NCI-H187 treated with DMSO at 0.1 percent for 48 hours (cell line): ENCODE results near the gene EXOC7.

Experiments used
- DNase-seq: peaks from one replicate; lab custom pipeline; 2025; lab: John Stamatoyannopoulos, UW

Gene EXOC7

DNA sequence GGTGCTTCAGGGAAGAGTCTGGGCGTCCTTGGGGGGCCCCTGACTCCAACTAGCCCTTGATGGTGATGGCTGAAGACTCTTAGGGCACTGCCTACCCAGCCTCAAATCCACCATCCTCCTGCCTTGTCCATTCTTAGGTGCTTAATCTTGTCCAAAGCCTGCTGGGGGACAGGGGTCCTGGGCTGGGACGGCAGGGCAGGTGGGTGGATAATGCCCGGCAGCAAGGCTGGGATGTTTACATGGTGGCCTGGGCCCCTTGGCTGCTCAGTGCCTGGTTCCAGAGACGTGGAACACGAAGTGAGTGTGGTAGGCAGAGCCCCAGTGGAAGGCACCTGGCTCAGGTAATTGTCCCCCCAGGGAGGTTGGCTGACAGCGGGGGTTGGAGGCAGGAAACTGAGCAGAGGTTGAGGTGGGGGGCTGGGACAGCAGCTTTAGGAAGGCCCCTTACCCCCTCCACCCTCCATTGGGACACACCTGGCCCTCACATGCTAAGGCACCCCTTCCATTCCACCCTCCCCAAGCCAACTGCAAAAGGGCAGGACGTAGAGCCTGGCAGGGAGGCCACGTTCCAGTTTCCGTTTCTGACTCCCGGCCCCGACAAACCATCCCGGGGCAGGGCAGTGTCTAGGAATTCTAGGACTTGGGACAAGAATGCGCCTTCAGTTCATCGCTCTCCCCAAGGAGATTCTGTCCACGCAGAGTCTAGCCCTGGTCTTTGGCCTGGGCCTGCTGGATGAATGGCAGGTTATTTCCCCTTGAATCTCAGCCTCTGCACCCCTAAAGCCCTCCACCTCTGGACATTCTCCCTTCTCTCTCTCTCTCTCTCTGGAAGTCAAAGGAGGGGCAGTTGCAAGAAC lies 35.5 kb upstream of the EXOC7 start:
- DNase-seq: no peak

GRCh38 chr17:76138234-76138895 lies 34.8 kb upstream of the EXOC7 start:
- no peak for DNase-seq

- DNase-seq: no peak
Observed at GRCh38 chr17:76137351-76138233, 34.0 kb upstream of the EXOC7 start.

- no peak for DNase-seq
Observed at GRCh38 chr17:76137001-76137350, 33.4 kb upstream of the EXOC7 start.

- no peak for DNase-seq
Observed at GRCh38 chr17:76136276-76137000, 32.9 kb upstream of the EXOC7 start.

DNA sequence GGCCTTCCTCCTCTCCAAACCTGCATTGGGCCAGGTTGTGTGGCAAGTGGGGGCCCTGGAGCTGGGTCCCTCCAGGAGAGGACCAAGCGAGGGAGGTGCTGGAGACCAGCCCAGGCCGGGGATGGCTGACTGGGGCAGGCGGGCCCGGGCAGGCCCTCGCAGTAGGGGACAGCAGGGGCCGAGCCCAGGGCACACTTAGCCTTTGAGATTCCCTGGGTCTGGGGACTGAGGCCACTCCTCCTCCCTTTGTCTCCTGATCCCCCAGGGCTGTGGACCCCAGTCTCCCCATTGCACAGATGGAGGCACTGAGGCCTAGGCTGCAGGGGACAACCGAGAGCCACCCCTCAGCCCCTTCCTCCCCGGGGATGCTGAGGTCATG lies 32.2 kb upstream of the EXOC7 start:
- no peak for DNase-seq

GRCh38 chr17:76134911-76135809 lies 31.6 kb upstream of the EXOC7 start:
- no peak for DNase-seq

DNA sequence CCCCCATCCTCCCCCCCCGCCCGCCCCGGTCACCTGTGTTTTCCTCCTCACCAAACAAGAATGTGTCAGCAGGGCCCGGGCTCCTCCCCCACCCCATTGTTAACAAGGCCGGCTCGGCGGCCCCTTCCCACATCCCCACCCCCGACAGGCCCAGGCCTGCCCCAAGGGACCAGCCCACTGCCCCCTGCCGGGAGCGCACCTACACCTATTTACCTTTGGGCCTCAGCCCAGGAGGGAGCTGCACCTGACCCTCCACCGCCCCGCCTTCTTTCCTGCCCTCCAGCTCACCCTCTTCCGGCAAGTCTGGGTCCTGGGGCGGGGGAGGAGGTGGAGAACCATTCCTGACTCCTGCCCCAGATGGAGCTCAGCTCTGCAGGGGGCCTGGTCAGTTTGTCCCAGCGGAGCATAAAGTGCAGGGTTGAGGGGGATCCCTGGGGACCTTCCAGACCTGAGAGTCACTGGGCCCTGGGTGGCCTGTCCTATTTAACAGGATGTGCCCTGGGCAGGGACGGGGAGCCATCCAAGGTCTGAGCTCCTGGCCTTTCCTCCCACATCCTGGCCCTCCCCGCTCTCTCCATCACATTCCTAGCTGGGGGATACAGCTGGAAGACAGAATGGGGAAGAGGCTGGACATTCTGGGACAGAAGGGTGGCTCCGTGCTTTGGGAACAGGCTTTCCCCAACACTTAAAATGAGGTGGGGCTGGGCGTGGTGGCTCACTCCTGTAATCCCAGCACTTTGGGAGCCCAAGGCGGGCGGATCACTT lies 29.2 kb upstream of the EXOC7 start:
- no peak for DNase-seq

DNA sequence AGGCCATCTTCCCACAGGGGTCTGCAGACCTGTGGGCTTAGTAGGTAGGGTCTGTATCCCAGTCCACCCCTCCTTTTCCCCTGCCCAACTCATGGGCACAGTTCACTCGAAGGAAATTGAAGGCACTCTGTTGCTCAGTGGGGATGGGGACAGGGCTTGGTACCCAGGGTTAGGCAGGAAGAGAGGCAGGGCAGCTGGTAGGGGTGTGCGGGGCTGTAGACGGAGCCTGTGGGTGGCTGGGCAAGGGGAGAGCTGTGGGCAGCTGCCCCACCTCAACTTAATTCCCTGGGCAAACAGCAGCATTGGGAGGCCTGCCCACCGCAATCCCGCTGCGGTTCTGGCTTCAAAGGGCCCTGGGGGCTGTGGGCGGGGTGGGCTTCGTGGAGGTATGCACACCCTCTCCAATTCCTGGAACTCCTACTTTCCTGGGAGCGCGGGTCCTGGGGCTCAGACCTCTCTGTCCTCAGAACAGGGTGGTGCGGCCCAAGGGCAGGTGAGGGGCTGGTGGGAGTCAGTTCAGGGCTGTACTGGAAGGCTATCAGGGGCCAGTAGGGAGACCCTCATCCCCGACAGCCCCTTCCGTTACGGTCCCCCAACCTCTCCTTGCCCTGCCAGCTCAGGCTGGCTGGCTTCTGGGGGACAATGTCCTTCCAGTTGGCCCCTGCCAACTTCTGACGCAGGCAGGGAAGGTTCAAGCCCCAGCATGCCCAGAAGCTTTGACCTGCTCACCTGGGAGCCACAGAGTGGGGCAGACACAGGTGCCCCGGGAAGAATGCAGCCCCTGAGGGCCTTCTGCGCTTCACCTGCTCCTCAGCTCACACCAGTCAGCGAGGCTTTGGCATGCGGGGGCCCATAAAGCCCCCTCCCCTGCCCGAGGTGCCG lies 28.3 kb upstream of the EXOC7 start:
- DNase-seq: no peak

DNA sequence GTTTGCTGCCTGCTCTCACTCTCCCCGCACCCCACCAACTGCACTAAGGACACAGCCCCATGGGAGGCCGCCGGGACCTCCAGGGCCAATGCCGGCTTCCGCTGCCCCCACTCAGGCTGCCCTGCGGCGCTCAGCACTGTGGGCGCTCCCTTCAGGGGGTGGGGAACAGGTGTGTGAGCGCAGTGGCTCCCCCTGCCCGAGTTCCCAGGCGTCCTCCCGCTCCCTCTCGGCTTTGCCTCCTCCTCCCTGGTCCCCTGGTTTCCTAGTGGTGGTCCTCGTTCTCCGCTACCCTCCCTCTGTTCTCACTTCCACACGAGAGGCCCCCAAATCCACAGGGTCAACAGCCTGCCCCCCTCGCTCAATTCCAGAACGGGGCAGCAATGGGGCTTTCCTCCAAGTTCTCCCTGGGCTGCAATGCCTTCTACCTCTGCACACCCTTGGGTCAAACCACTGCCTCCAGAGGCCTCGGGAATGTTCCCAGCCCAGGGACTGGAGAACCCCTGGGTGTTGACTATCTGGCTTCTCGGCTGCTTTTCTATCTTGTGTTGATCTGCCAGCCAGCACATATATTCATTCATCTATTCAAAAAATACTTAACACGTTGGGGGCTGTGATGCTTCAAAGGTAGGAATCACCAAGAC lies 27.6 kb upstream of the EXOC7 start:
- no peak for DNase-seq

GRCh38 chr17:76130473-76130872 lies 26.9 kb upstream of the EXOC7 start:
- DNase-seq: no peak

- DNase-seq: no peak
Observed at GRCh38 chr17:76125922-76126321, 22.3 kb upstream of the EXOC7 start.

GRCh38 chr17:76125391-76125675 lies 21.7 kb upstream of the EXOC7 start:
- no peak for DNase-seq

GRCh38 chr17:76124582-76125390 lies 21.2 kb upstream of the EXOC7 start:
- no peak for DNase-seq

- DNase-seq: no peak
Observed at GRCh38 chr17:76123749-76124581, 20.4 kb upstream of the EXOC7 start.

- DNase-seq: no peak
Observed at GRCh38 chr17:76123191-76123499, 19.6 kb upstream of the EXOC7 start.

DNA sequence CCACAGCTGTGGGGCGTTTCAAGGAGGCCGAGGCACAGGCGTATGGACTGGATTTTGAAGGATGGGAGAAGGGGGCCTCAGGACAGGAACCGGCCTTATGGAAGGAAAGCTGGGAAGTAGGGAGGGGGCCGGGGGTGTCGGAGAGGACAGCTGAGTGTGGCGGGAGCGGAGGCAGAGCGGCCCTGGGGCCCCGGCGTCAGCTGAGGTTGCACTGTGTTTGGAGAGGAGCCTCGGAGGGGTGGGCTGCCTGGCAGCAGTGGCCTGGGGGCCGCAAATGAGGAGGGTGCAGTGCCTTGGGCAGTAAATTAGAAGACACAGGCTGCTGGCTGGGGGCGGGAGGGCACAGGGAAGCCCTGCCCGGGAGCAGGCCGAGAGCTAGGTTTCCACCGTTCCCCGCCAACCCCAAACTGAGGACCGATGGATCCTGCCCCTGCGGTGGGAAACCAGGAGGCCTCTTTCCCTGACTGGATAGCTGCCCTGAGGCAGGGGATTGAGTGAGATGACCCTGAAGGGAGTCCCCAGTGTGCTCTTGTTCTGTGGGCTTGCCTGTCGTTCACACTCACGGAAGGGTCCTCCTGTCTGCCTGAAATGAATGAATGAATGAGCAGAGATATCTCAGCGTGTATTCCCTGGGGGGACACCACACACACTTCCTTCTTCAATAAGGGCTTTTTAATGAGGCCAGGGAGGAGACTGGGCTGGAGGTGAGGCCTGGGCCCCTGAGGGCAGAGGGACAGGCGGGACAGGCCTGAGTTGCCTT lies 19.0 kb upstream of the EXOC7 start:
- DNase-seq: no peak
